Kidney (tissue), 14 donors: ENCODE results near the gene USP24. TPM values are rescaled to one million over a fixed set of nuclear protein-coding genes. Genes with fewer than 3 reads are reported as not detected.

Experiments used
- DNase-seq, 5 donors: peaks; one replicate each; pipeline ENCODE4 v3.0.0-alpha.2; 2013 to 2020
- FAIRE-seq: peaks from 2 replicates; lab custom pipeline; 2012; peaks lifted over from hg19 to GRCh38; lab: Jason Lieb, UNC
- H3K27ac ChIP-seq, 2 donors: one replicate each; pipeline ENCODE4 v1.7.0; 2013; ENCODE audit warnings: low read depth in 2 of 2, low read length in 2 of 2, inconsistent platforms in 1 of 2
- H3K27me3 ChIP-seq: one replicate; pipeline ENCODE4 v1.7.1; 2013; ENCODE audit warnings: low read length, inconsistent platforms; ENCODE audit not compliant: control insufficient read depth, insufficient read depth
- H3K36me3 ChIP-seq, 3 donors: one replicate each; pipeline versions ENCODE4 v1.7.0 to v1.7.1; 2013; ENCODE audit warnings: low read length in 3 of 3, control low read depth in 1 of 3, inconsistent platforms in 1 of 3; ENCODE audit not compliant: insufficient read depth in 3 of 3, control insufficient read depth in 2 of 3
- H3K4me1 ChIP-seq, 3 donors: one replicate each; pipeline versions ENCODE4 v1.7.0 to v1.7.1; 2013; ENCODE audit warnings: low read length in 3 of 3, inconsistent platforms in 1 of 3, low read depth in 1 of 3; ENCODE audit not compliant: control insufficient read depth in 2 of 3, insufficient read depth in 2 of 3
- H3K4me3 ChIP-seq, 3 donors: one replicate each; pipeline versions ENCODE4 v1.7.0 to v1.8.1; 2013; ENCODE audit warnings: low read length in 3 of 3, control low read depth in 1 of 3, inconsistent platforms in 1 of 3
- H3K9ac ChIP-seq, 3 donors: one replicate each; pipeline versions ENCODE4 v1.7.0 to v1.7.1; 2013; ENCODE audit warnings: low read length in 3 of 3, control low read depth in 1 of 3, inconsistent platforms in 1 of 3
- H3K9me3 ChIP-seq, 3 donors: one replicate each; pipeline versions ENCODE4 v1.7.0 to v1.7.1; 2013; ENCODE audit warnings: low read length in 3 of 3, control low read depth in 1 of 3, inconsistent platforms in 1 of 3; ENCODE audit not compliant: control insufficient read depth in 2 of 3, insufficient read depth in 1 of 3
- CTCF ChIP-seq: IDR thresholded peaks from 3 replicates; pipeline ENCODE4 v1.5.1; 2012; ENCODE audit warnings: mild to moderate bottlenecking, moderate library complexity, borderline replicate concordance; ENCODE audit not compliant: insufficient read depth; ENCODE audit errors: extremely low read depth
- intact Hi-C: fragments of 100-400 bp; cut with DNase I; formaldehyde crosslinking; loops from one replicate; pipeline ENCODE4 v1.11.1; 2022
- polyA plus RNA-seq: library from polyadenylated mRNA; stranded (reverse); fragments of 350-450 nt; fragmentation: Illumina TruSeq; extraction: RNeasy Lipid Tissue Mini Kit (QIAGEN cat#74804); gene quantifications from one replicate; pipeline ENCODE4 v1.2.3, GENCODE V29; 2014; ENCODE audit warnings: low read depth, low replicate concordance; ENCODE audit not compliant: insufficient read depth
- total RNA-seq: library from RNA; stranded (reverse); fragmentation: NEBNext Ultra II Directional; extraction: Animal tissue kit (Norgen Biotek cat#: 25700); gene quantifications from one replicate; pipeline ENCODE4 v1.2.1, GENCODE V29; 2021
- donor health status: control.
- donor health status: control.
- donor health status: control.
- donor health status: control.
- donor health status: control.
- donor health status: DM: yes; HTN: yes; CAD: no.
- donor health status: Normal renal cell carcinoma (clear cell type).

USP24 gene
- total and polyA plus RNA-seq, 2 donors from 2014 or later, result 10.1 to 49.2 TPM

- Histone ChIP-seq H3K9me3 (no peaks in the 10 kb centered on the region), H3K27ac (no peak overlapping the region), H3K36me3 (peaks cover 0 to 17% (median 7%) of the 10 kb centered on the region in 3 donors), H3K9ac (no peak overlapping the region), H3K4me3 (no peak overlapping the region), H3K27me3 (no peaks in the 10 kb centered on the region), H3K4me1 (peaks cover 0 to 6% (median 4%) of the 10 kb centered on the region in 3 donors)
- no peak for TF ChIP-seq CTCF
- intact Hi-C loops, result no loop called here
- no peak for FAIRE-seq
- DNase-seq, result peak in 2 of 5 donors; percentile 8 to 61
Measured at GRCh38 chr1:55062801-55063576, 152.2 kb downstream of the USP24 start.

GRCh38 chr1:55061706-55062321 lies 153.3 kb downstream of the USP24 start:
- peaks cover 0 to 10% (median 1%) of the 10 kb centered on the region in 3 donors for H3K36me3 ChIP-seq
- peak in 2 of 5 donors; percentile 27 to 39 for DNase-seq
- H3K27me3 ChIP-seq, result no peaks in the 10 kb centered on the region
- intact Hi-C loops, result no loop called here
- TF ChIP-seq CTCF, result no peak
- H3K4me3 ChIP-seq, result no peak overlapping the region
- FAIRE-seq, result no peak
- H3K9ac ChIP-seq, result no peak overlapping the region
- H3K27ac ChIP-seq, result no peak overlapping the region
- H3K4me1 ChIP-seq, result peaks cover 0 to 6% (median 4%) of the 10 kb centered on the region in 3 donors
- no peaks in the 10 kb centered on the region for H3K9me3 ChIP-seq

GRCh38 chr1:55061000-55061705 lies 154.0 kb downstream of the USP24 start:
- no peak for TF ChIP-seq CTCF
- H3K9me3 ChIP-seq, result no peaks in the 10 kb centered on the region
- H3K4me3 ChIP-seq, result no peak overlapping the region
- H3K36me3 ChIP-seq, result peaks cover 0 to 3% (median 0%) of the 10 kb centered on the region in 3 donors
- no peaks in the 10 kb centered on the region for H3K27me3 ChIP-seq
- no peak overlapping the region for H3K27ac ChIP-seq
- FAIRE-seq, result no peak
- intact Hi-C loops, result no loop called here
- peaks cover 0 to 6% (median 4%) of the 10 kb centered on the region in 3 donors for H3K4me1 ChIP-seq
- no peak overlapping the region for H3K9ac ChIP-seq
- DNase-seq, result peak in 1 of 5 donors; percentile 4
